HCT116 (cell line): ENCODE measurements around the gene CCDC121. TPM values are rescaled to one million over a fixed set of nuclear protein-coding genes. Genes with fewer than 3 reads are reported as not detected.

ENCODE experiments used
- ATAC-seq: fragments of 200-7000 bp; cut with Tn5 transposase; 2 replicates; pipeline ENCODE4 v1.9.1; 2020; ENCODE audit warnings: mild to moderate bottlenecking, moderate library complexity
- BruUV-seq: library from RNA; stranded (reverse); fragments of 400-500 nt; replicated peaks from 2 replicates; lab custom pipeline; 2021; lab: Mats Ljungman, UMichigan
- CTCF ChIA-PET: fragments of 300-600 bp; sonication (Branson Sonifier 250); formaldehyde crosslinking; loops from one replicate; lab custom pipeline; 2021; ENCODE audit warnings: antibody characterized with exemption; lab: Charles Lee
- POLR2A ChIA-PET: fragments of 300-600, 350-600 bp; sonication (Branson Sonifier 250); formaldehyde crosslinking; loops from one replicate; lab custom pipeline; 2021; ENCODE audit warnings: antibody characterized with exemption; lab: Charles Lee
- RAD21 ChIA-PET, 2 experiments: fragments of 300-600 bp; sonication (Branson Sonifier 250); formaldehyde crosslinking; loops; one replicate each; lab custom pipeline; 2023; ENCODE audit warnings: low total read pairs in 2 of 2; ENCODE audit not compliant: uncharacterized antibody in 2 of 2, unreplicated experiment in 2 of 2, low non-redundant PET in 1 of 2; lab: Charles Lee
- DNase-seq: peaks from one replicate; pipeline ENCODE4 v3.0.0-alpha.2; 2010; ENCODE audit warnings: low read depth, low spot score
- H2AFZ ChIP-seq: fragments of 200-600 bp; shearing (Covaris generic), sonication (generic); 2 replicates; pipeline ENCODE4 v1.6.1; 2017; ENCODE audit warnings: low read depth, mixed run types, mixed read lengths, antibody characterized with exemption, low read length; ENCODE audit not compliant: poor library complexity, severe bottlenecking
- H3K27ac ChIP-seq: 2 replicates; pipeline ENCODE4 v1.5.1; 2012; ENCODE audit warnings: low read depth, low read length
- H3K27me3 ChIP-seq: fragments of 200-600 bp; sonication (generic); 2 replicates; pipeline ENCODE4 v1.6.1; 2016; ENCODE audit warnings: mixed run types, low read length, mixed read lengths; ENCODE audit not compliant: insufficient read depth
- H3K36me3 ChIP-seq, 2 experiments: fragments of 200-500 bp in 1 of 2; fragments of 200-600 bp in 1 of 2; sonication (Bioruptor generic) in 1 of 2; sonication (generic) in 1 of 2; 2 replicates each; pipeline versions ENCODE4 v1.5.1 to v1.6.1; 2014 to 2016; ENCODE audit warnings: low read length in 2 of 2, inconsistent platforms in 1 of 2, mixed read lengths in 1 of 2, mixed run types in 1 of 2; ENCODE audit not compliant: insufficient read depth in 2 of 2, control insufficient read depth in 1 of 2
- H3K4me1 ChIP-seq, 2 experiments: fragments of 200-600 bp in 1 of 2; sonication (generic) in 1 of 2; 2 replicates each; pipeline versions ENCODE4 v1.5.1 to v1.6.1; 2012 to 2017; ENCODE audit warnings: low read length in 2 of 2, inconsistent platforms in 1 of 2, mild to moderate bottlenecking in 1 of 2, mixed read lengths in 1 of 2, mixed run types in 1 of 2, moderate library complexity in 1 of 2; ENCODE audit not compliant: insufficient read depth in 2 of 2, control insufficient read depth in 1 of 2
- H3K4me2 ChIP-seq: fragments of 200-600 bp; sonication (generic); 2 replicates; pipeline ENCODE4 v1.6.1; 2017; ENCODE audit warnings: mixed run types, low read length, mixed read lengths
- H3K4me3 ChIP-seq, 2 experiments: fragments of 200-600 bp in 1 of 2; sonication (generic) in 1 of 2; replicated peaks in 1 of 2; 2 replicates each; pipeline ENCODE4 v1.5.1; 2011 to 2016; ENCODE audit warnings: low read length in 2 of 2, control low read depth in 1 of 2, low read depth in 1 of 2, mild to moderate bottlenecking in 1 of 2, mixed read lengths in 1 of 2, mixed run types in 1 of 2
- H3K79me2 ChIP-seq: fragments of 200-600 bp; sonication (generic); 2 replicates; pipeline ENCODE4 v1.6.1; 2017; ENCODE audit warnings: mild to moderate bottlenecking, mixed run types, low read length, moderate library complexity, mixed read lengths; ENCODE audit not compliant: insufficient read depth
- H3K9ac ChIP-seq: fragments of 200-600 bp; sonication (generic); 2 replicates; pipeline ENCODE4 v1.6.1; 2016; ENCODE audit warnings: low read length, mixed read lengths
- H3K9me2 ChIP-seq: fragments of 200-600 bp; sonication (generic), shearing (Covaris generic); 2 replicates; pipeline ENCODE4 v1.6.1; 2017; ENCODE audit warnings: mixed run types, mild to moderate bottlenecking, moderate library complexity; ENCODE audit not compliant: insufficient read depth
- H3K9me3 ChIP-seq, 2 experiments: fragments of 200-500 bp in 1 of 2; fragments of 200-600 bp in 1 of 2; sonication (Bioruptor generic) in 1 of 2; sonication (generic) in 1 of 2; 2 replicates each; pipeline ENCODE4 v1.6.1; 2014 to 2017; ENCODE audit warnings: low read length in 2 of 2, mixed read lengths in 2 of 2, inconsistent platforms in 1 of 2, low read depth in 1 of 2, mild to moderate bottlenecking in 1 of 2, mixed run types in 1 of 2, moderate library complexity in 1 of 2; ENCODE audit not compliant: control insufficient read depth in 1 of 2, insufficient read depth in 1 of 2
- H4K20me1 ChIP-seq: fragments of 200-600 bp; sonication (generic), shearing (Covaris generic); 2 replicates; pipeline ENCODE4 v1.6.1; 2017; ENCODE audit warnings: mixed run types, mild to moderate bottlenecking, moderate library complexity; ENCODE audit not compliant: insufficient read depth
- ELF1 ChIP-seq: IDR thresholded peaks from 2 replicates; pipeline ENCODE4 v1.6.1; 2012; ENCODE audit warnings: low read depth, borderline replicate concordance
- EZH2phosphoT487 ChIP-seq: fragments of 200-600 bp; IDR thresholded peaks from 2 replicates; pipeline ENCODE4 v1.6.1; 2018; ENCODE audit warnings: antibody characterized with exemption, borderline replicate concordance
- POLR2AphosphoS5 ChIP-seq: IDR thresholded peaks from 2 replicates; pipeline ENCODE4 v1.6.1; 2011; ENCODE audit warnings: mild to moderate bottlenecking, low read depth, low read length, moderate library complexity
- RAD21 ChIP-seq: IDR thresholded peaks from 2 replicates; pipeline ENCODE4 v1.6.1; 2012; ENCODE audit warnings: low read depth, mild to moderate bottlenecking
- SIN3A ChIP-seq: IDR thresholded peaks from 2 replicates; pipeline ENCODE4 v1.6.1; 2012; ENCODE audit warnings: low read depth
- SP1 ChIP-seq: IDR thresholded peaks from 2 replicates; pipeline ENCODE4 v1.6.1; 2012; ENCODE audit warnings: low read depth
- intact Hi-C: fragments of 100-400 bp; cut with micrococcal nuclease; formaldehyde crosslinking; loops from 2 replicates; pipeline ENCODE4 v1.10.0; 2022
- total RNA-seq: library from RNA; stranded (reverse); gene quantifications from one replicate; pipeline ENCODE4 v1.2.1, GENCODE V29; 2021; ENCODE audit not compliant: unreplicated experiment
- TF ChIP-seq, protein P1 (sequence below): IDR thresholded peaks from 2 replicates; pipeline ENCODE4 v1.6.1; 2012
- TF ChIP-seq, protein P2 (sequence below), 3 experiments: fragments of 200-600 bp in 1 of 3; sonication (generic) in 1 of 3; IDR thresholded peaks in 2 of 3; conservative IDR thresholded peaks in 1 of 3; 2 replicates each; pipeline ENCODE4 v1.5.1; 2012 to 2017; ENCODE audit warnings: low read depth in 2 of 3, low read length in 2 of 3, antibody characterized with exemption in 1 of 3, borderline replicate concordance in 1 of 3, control low read depth in 1 of 3, mild to moderate bottlenecking in 1 of 3, mixed read lengths in 1 of 3, mixed run types in 1 of 3, moderate library complexity in 1 of 3; ENCODE audit not compliant: insufficient read depth in 1 of 3

CCDC121 gene
- total RNA-seq, 1 experiment from 2014 or later = 2.1 TPM

DNA sequence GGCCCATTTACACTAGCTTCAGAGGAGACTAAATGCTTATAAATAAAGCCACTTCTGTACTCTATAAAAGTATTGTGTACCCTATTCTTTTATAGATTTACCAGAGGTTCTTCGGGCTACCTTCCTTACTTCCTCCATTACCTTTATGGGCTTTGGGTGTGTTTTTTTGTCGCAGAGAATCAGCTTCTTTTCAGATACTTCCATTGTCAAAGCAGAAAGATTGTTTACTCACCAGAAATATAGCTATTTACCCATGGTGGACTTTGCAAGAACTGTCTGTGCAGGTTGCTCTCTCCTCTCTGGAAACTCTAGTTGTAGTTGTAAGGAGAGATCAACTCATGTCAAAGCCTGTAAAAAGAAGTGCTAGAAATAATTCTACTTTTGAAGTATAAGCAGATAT, 14.8 kb downstream of the CCDC121 start:
- intact Hi-C loops = no loop called here
- 0 out of 2 replicates have a peak, but pooled peaks cover 6% of the 10 kb centered on the region for H4K20me1 ChIP-seq
- H3K9me3 ChIP-seq = no peaks in the 10 kb centered on the region
- POLR2A ChIA-PET = no interaction called here
- no peak overlapping the region for H3K9ac ChIP-seq
- no peak overlapping the region for H2AFZ ChIP-seq
- peaks cover 35 to 40% of the 10 kb centered on the region in 2 experiments; a peak in 3 of 4 replicates for H3K36me3 ChIP-seq
- BruUV-seq = no TSS peak
- H3K27me3 ChIP-seq = no peaks in the 10 kb centered on the region
- no peak overlapping the region for H3K4me2 ChIP-seq
- RAD21 ChIA-PET = no interaction called here
- no peak overlapping the region for H3K4me3 ChIP-seq
- H3K79me2 ChIP-seq = peaks cover 24% of the 10 kb centered on the region
- no peak overlapping the region for H3K27ac ChIP-seq
- H3K4me1 ChIP-seq = no peaks in the 10 kb centered on the region
- no peak for DNase-seq
- TF ChIP-seq POLR2AphosphoS5 (no peak), SIN3A (no peak)
- ATAC-seq = no peak
- no peaks in the 10 kb centered on the region for H3K9me2 ChIP-seq
- CTCF ChIA-PET = no interaction called here

DNA sequence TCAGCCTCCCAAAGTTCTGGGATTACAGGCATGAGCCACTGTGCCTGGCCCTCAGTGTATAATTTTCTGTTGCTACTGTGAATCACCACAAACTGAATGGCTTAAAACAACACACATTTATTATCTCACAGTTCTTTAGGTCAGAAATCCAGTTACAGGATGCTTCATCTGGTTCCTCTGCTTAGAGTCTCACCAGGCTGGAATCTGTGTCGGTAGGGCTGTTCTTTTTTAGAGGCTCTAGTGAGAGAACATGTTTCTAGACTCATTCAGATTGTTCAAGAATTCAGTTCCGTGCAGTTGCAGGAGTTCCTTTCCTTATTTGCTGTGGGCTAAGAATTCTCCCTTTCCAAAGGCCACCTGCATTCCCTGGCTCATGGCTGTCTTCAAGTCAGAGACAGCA, 22.2 kb downstream of the CCDC121 start:
- no peak for ATAC-seq

More for the DNA sequence above, 22.2 kb downstream of the CCDC121 start:
- Histone ChIP-seq H4K20me1 (no peaks in the 10 kb centered on the region), H3K4me2 (no peak overlapping the region), H2AFZ (no peak overlapping the region), H3K36me3 (peaks cover 29 to 35% of the 10 kb centered on the region in 2 experiments), H3K9ac (no peak overlapping the region), H3K9me3 (no peaks in the 10 kb centered on the region), H3K79me2 (peaks cover 35% of the 10 kb centered on the region), H3K4me1 (no peaks in the 10 kb centered on the region), H3K4me3 (no peak overlapping the region), H3K27ac (no peak overlapping the region), H3K9me2 (no peaks in the 10 kb centered on the region), H3K27me3 (no peaks in the 10 kb centered on the region)
- DNase-seq = no peak
- TF ChIP-seq EZH2phosphoT487 (no peak), SP1 (no peak), POLR2AphosphoS5 (no peak), ELF1 (no peak), SIN3A (no peak), RAD21 (no peak)
- TF ChIP-seq, protein P1, sequence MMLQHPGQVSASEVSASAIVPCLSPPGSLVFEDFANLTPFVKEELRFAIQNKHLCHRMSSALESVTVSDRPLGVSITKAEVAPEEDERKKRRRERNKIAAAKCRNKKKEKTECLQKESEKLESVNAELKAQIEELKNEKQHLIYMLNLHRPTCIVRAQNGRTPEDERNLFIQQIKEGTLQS = no peak
- TF ChIP-seq, protein P2, sequence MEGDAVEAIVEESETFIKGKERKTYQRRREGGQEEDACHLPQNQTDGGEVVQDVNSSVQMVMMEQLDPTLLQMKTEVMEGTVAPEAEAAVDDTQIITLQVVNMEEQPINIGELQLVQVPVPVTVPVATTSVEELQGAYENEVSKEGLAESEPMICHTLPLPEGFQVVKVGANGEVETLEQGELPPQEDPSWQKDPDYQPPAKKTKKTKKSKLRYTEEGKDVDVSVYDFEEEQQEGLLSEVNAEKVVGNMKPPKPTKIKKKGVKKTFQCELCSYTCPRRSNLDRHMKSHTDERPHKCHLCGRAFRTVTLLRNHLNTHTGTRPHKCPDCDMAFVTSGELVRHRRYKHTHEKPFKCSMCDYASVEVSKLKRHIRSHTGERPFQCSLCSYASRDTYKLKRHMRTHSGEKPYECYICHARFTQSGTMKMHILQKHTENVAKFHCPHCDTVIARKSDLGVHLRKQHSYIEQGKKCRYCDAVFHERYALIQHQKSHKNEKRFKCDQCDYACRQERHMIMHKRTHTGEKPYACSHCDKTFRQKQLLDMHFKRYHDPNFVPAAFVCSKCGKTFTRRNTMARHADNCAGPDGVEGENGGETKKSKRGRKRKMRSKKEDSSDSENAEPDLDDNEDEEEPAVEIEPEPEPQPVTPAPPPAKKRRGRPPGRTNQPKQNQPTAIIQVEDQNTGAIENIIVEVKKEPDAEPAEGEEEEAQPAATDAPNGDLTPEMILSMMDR (IDR thresholded peaks at IDR 0.05 in 2 of 3, conservative IDR thresholded peaks at IDR 0.05 in 1 of 3; ENCODE audit: borderline replicate concordance in 1 of 3, insufficient read depth in 1 of 3, low read depth in 2 of 3, low read length in 2 of 3) = no peak
- POLR2A ChIA-PET = no interaction called here
- RAD21 ChIA-PET = no interaction called here
- intact Hi-C loops = no loop called here
- CTCF ChIA-PET = no interaction called here
- no TSS peak for BruUV-seq
